MM.1S (cell line): ENCODE data around the gene CYTH3.

ENCODE experiments used
- DNase-seq: peaks from one replicate; pipeline ENCODE4 v3.0.0-alpha.2; 2015
- H2AFZ ChIP-seq: fragments of 300-600 bp; sonication (generic); 2 replicates; pipeline ENCODE4 v1.6.0; 2016; ENCODE audit warnings: antibody characterized with exemption, low read length
- H3F3A ChIP-seq: fragments of 300-600 bp; sonication (generic); 2 replicates; pipeline ENCODE4 v1.6.1; 2016; ENCODE audit warnings: mild to moderate bottlenecking, antibody characterized with exemption, low read length, moderate library complexity, mixed read lengths; ENCODE audit not compliant: insufficient read depth
- H3K27ac ChIP-seq: fragments of 300-600 bp; sonication (generic); 2 replicates; pipeline ENCODE4 v1.5.1; 2016; ENCODE audit warnings: mild to moderate bottlenecking, low read length
- H3K27me3 ChIP-seq: fragments of 300-600 bp; sonication (generic); replicated peaks from 2 replicates; pipeline ENCODE4 v1.6.0; 2016; ENCODE audit warnings: low read length; ENCODE audit not compliant: insufficient read depth
- H3K36me3 ChIP-seq: fragments of 300-600 bp; sonication (generic); replicated peaks from 2 replicates; pipeline ENCODE4 v1.6.1; 2016; ENCODE audit warnings: mild to moderate bottlenecking, low read length, mixed read lengths; ENCODE audit not compliant: insufficient read depth
- H3K4me1 ChIP-seq: fragments of 300-600 bp; sonication (generic); 2 replicates; pipeline ENCODE4 v1.6.1; 2016; ENCODE audit warnings: low read length, mixed read lengths
- H3K4me2 ChIP-seq: fragments of 300-600 bp; sonication (generic); 2 replicates; pipeline ENCODE4 v1.6.0; 2016; ENCODE audit warnings: low read depth, low read length
- H3K4me3 ChIP-seq: fragments of 300-600 bp; sonication (generic); 2 replicates; pipeline ENCODE4 v1.5.1; 2016; ENCODE audit warnings: low read length, mixed read lengths
- H3K79me2 ChIP-seq: fragments of 300-600 bp; sonication (generic); 2 replicates; pipeline ENCODE4 v1.6.1; 2016; ENCODE audit warnings: mixed run types, low read length, mixed read lengths
- H3K9ac ChIP-seq: fragments of 300-600 bp; sonication (generic); 2 replicates; pipeline ENCODE4 v1.6.1; 2016; ENCODE audit warnings: low read length, mixed read lengths
- H3K9me2 ChIP-seq: fragments of 300-600 bp; sonication (generic); replicated peaks from 2 replicates; pipeline ENCODE4 v1.6.1; 2016; ENCODE audit warnings: mild to moderate bottlenecking, low read length, mixed read lengths; ENCODE audit not compliant: insufficient read depth
- H3K9me3 ChIP-seq: fragments of 300-600 bp; sonication (generic); replicated peaks from 2 replicates; pipeline ENCODE4 v1.6.1; 2016; ENCODE audit warnings: mild to moderate bottlenecking, low read length, mixed read lengths; ENCODE audit not compliant: insufficient read depth
- H4K20me1 ChIP-seq: fragments of 300-600 bp; sonication (generic); 2 replicates; pipeline ENCODE4 v1.6.1; 2016; ENCODE audit warnings: mild to moderate bottlenecking, low read length, moderate library complexity, mixed read lengths; ENCODE audit not compliant: insufficient read depth
- EZH2 ChIP-seq: fragments of 300-600 bp; sonication (generic); optimal IDR thresholded peaks from 2 replicates; pipeline ENCODE3; 2017; ENCODE audit warnings: low read depth, mild to moderate bottlenecking, antibody characterized with exemption, low read length, mixed read lengths
- EZH2phosphoT487 ChIP-seq: fragments of 300-600 bp; sonication (generic); IDR thresholded peaks from 2 replicates; pipeline ENCODE4 v1.6.1; 2018; ENCODE audit warnings: antibody characterized with exemption, low read length
- TF ChIP-seq, protein P1 (sequence below): fragments of 300-600 bp; sonication (generic); IDR thresholded peaks from 2 replicates; pipeline ENCODE4 v1.5.1; 2016; ENCODE audit warnings: antibody characterized with exemption, low read length, mixed read lengths

CYTH3 gene

GRCh38 chr7:6130007-6130587 is 142.3 kb downstream of the CYTH3 start:
- H3K9ac ChIP-seq, result no peak overlapping the region

GRCh38 chr7:6128205-6128604 is 144.2 kb downstream of the CYTH3 start:
- H3F3A ChIP-seq, result no peaks in the 10 kb centered on the region
- no peaks in the 10 kb centered on the region for H4K20me1 ChIP-seq
- H3K9ac ChIP-seq, result no peak overlapping the region
- H3K27me3 ChIP-seq, result no peaks in the 10 kb centered on the region
- peaks cover 56% of the 10 kb centered on the region for H3K79me2 ChIP-seq
- H3K9me2 ChIP-seq, result no peaks in the 10 kb centered on the region
- no peak overlapping the region for H3K27ac ChIP-seq
- no peak overlapping the region for H2AFZ ChIP-seq
- H3K36me3 ChIP-seq, result no peaks in the 10 kb centered on the region
- H3K4me2 ChIP-seq, result no peak overlapping the region
- no peak for DNase-seq
- H3K4me1 ChIP-seq, result no peaks in the 10 kb centered on the region
- H3K4me3 ChIP-seq, result no peak overlapping the region
- TF ChIP-seq EZH2phosphoT487 (no peak), EZH2 (no peak)
- TF ChIP-seq, protein P1, sequence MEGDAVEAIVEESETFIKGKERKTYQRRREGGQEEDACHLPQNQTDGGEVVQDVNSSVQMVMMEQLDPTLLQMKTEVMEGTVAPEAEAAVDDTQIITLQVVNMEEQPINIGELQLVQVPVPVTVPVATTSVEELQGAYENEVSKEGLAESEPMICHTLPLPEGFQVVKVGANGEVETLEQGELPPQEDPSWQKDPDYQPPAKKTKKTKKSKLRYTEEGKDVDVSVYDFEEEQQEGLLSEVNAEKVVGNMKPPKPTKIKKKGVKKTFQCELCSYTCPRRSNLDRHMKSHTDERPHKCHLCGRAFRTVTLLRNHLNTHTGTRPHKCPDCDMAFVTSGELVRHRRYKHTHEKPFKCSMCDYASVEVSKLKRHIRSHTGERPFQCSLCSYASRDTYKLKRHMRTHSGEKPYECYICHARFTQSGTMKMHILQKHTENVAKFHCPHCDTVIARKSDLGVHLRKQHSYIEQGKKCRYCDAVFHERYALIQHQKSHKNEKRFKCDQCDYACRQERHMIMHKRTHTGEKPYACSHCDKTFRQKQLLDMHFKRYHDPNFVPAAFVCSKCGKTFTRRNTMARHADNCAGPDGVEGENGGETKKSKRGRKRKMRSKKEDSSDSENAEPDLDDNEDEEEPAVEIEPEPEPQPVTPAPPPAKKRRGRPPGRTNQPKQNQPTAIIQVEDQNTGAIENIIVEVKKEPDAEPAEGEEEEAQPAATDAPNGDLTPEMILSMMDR, result no peak
- no peaks in the 10 kb centered on the region for H3K9me3 ChIP-seq

More at GRCh38 chr7:6130007-6130587, 142.3 kb downstream of the CYTH3 start:
- no peaks in the 10 kb centered on the region for H3K4me1 ChIP-seq
- TF ChIP-seq EZH2 (no peak), EZH2phosphoT487 (no peak)
- TF ChIP-seq, protein P1, result no peak
- H3K9me3 ChIP-seq, result no peaks in the 10 kb centered on the region
- H3K79me2 ChIP-seq, result peaks cover 73% of the 10 kb centered on the region
- H3K9me2 ChIP-seq, result no peaks in the 10 kb centered on the region
- no peak overlapping the region for H3K4me3 ChIP-seq
- no peak overlapping the region for H2AFZ ChIP-seq
- H3K27me3 ChIP-seq, result no peaks in the 10 kb centered on the region
- H4K20me1 ChIP-seq, result no peaks in the 10 kb centered on the region
- H3K4me2 ChIP-seq, result no peak overlapping the region
- DNase-seq, result no peak
- no peaks in the 10 kb centered on the region for H3F3A ChIP-seq
- no peak overlapping the region for H3K27ac ChIP-seq
- no peaks in the 10 kb centered on the region for H3K36me3 ChIP-seq

GRCh38 chr7:6127110-6127490 is 145.3 kb downstream of the CYTH3 start:
- Histone ChIP-seq H3K4me2 (no peak overlapping the region), H3K9me2 (no peaks in the 10 kb centered on the region), H4K20me1 (no peaks in the 10 kb centered on the region), H3F3A (no peaks in the 10 kb centered on the region), H3K4me1 (no peaks in the 10 kb centered on the region), H2AFZ (no peak overlapping the region), H3K27ac (no peak overlapping the region), H3K9me3 (no peaks in the 10 kb centered on the region), H3K36me3 (no peaks in the 10 kb centered on the region), H3K4me3 (no peak overlapping the region), H3K27me3 (no peaks in the 10 kb centered on the region), H3K79me2 (peaks cover 57% of the 10 kb centered on the region), H3K9ac (no peak overlapping the region)
- TF ChIP-seq EZH2 (no peak), EZH2phosphoT487 (no peak)
- TF ChIP-seq, protein P1, result no peak
- no peak for DNase-seq
